Stimulated activated CD8-positive, alpha-beta memory T cell treated with anti-CD3 and anti-CD28 coated beads, Interleukin-7, amount 100 ng/mL, for 48 hours (primary cell): ENCODE data around the gene NOVA1.

Experiments
- DNase-seq, 2 donors: peaks; one replicate each; pipeline ENCODE4 v3.0.0-alpha.2; 2020; ENCODE audit warnings: low read depth in 1 of 2; ENCODE audit errors: extremely low read depth in 1 of 2

NOVA1 gene

GRCh38 chr14:26594148-26594547, 3.7 kb downstream of the NOVA1 start:
- DNase-seq = no peak

GRCh38 chr14:26593357-26593756, 4.5 kb downstream of the NOVA1 start:
- DNase-seq = no peak

- no peak for DNase-seq
Measured at GRCh38 chr14:26589925-26590324, 7.9 kb downstream of the NOVA1 start.

GRCh38 chr14:26577711-26578110, 20.1 kb downstream of the NOVA1 start:
- DNase-seq = no peak

- DNase-seq = no peak
Measured at GRCh38 chr14:26554069-26554772, 43.6 kb downstream of the NOVA1 start.

GRCh38 chr14:26549571-26549970, 48.3 kb downstream of the NOVA1 start:
- no peak for DNase-seq

GRCh38 chr14:26548406-26548805, 49.4 kb downstream of the NOVA1 start:
- DNase-seq = no peak

GRCh38 chr14:26538176-26538575, 59.7 kb downstream of the NOVA1 start:
- DNase-seq = no peak

- DNase-seq = no peak
Measured at GRCh38 chr14:26531894-26532293, 65.9 kb downstream of the NOVA1 start.

GRCh38 chr14:26528415-26529182, 69.2 kb downstream of the NOVA1 start:
- no peak for DNase-seq

GRCh38 chr14:26527095-26527494, 70.7 kb downstream of the NOVA1 start:
- DNase-seq = no peak

- no peak for DNase-seq
Measured at GRCh38 chr14:26526137-26526536, 71.7 kb downstream of the NOVA1 start.

- no peak for DNase-seq
Measured at GRCh38 chr14:26525085-26525484, 72.7 kb downstream of the NOVA1 start.

GRCh38 chr14:26522967-26523366, 74.9 kb downstream of the NOVA1 start:
- DNase-seq = no peak

GRCh38 chr14:26517771-26518170, 80.1 kb downstream of the NOVA1 start:
- DNase-seq = no peak

GRCh38 chr14:26500028-26500427, 97.8 kb downstream of the NOVA1 start:
- DNase-seq = no peak

- no peak for DNase-seq
Measured at GRCh38 chr14:26499546-26499945, 98.3 kb downstream of the NOVA1 start.

- DNase-seq = no peak
Measured at GRCh38 chr14:26486922-26487321, 110.9 kb downstream of the NOVA1 start.

GRCh38 chr14:26484562-26484961, 113.3 kb downstream of the NOVA1 start:
- no peak for DNase-seq

GRCh38 chr14:26478967-26479366, 118.9 kb downstream of the NOVA1 start:
- no peak for DNase-seq

GRCh38 chr14:26466862-26467261, 131.0 kb downstream of the NOVA1 start:
- DNase-seq = no peak

GRCh38 chr14:26463136-26463535, 134.7 kb downstream of the NOVA1 start:
- no peak for DNase-seq
